Measurements from ENCODE around the gene GRXCR2. TPM values are rescaled to one million over a fixed set of nuclear protein-coding genes. Genes with fewer than 3 reads are reported as not detected.
A peak's percentile ranks its signal among the peaks of the same experiment; 100 is the strongest.
"Not testable (repeated sequence)": the region's sequence is repeated elsewhere in the genome, so short reads cannot be mapped to it uniquely, and the experiment has no call there.

GRXCR2 gene
- total RNA-seq, 1 experiment from 2014 or later: not detected

DNA sequence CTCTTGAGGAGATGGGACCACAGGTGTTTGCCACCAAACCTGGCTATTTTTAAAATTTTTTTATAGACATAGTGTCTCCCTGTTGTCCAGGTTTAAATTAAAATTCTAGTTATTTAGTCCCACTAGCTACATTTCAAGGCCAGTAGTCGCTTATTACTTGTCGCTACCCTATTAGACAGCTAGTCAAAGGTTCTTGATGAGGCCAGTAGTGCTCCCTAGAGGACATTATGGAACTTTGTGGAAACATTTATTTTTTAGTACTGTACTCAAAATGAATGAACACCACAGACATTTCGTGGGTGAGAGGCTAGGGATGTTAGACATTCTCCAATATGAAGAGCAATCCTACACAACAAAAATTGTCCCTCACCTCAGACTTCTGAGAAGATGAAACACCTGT, 14.4 kb upstream of the GRXCR2 start:
- no peak for DNase-seq (ENCODE audit: low read depth)

- no peak for DNase-seq (ENCODE audit: low read depth)
Observed at GRCh38 chr5:145874765-145875164, 2.0 kb upstream of the GRXCR2 start.

- peak; percentile 28 for DNase-seq (ENCODE audit: low read depth)
Observed at GRCh38 chr5:145872486-145872885, 328 bp downstream of the GRXCR2 start.

GRCh38 chr5:145869753-145870152, 3.1 kb downstream of the GRXCR2 start:
- DNase-seq (ENCODE audit: low read depth): no peak

GRCh38 chr5:145867806-145868205, 5.0 kb downstream of the GRXCR2 start:
- no peak for DNase-seq (ENCODE audit: low read depth)

DNA sequence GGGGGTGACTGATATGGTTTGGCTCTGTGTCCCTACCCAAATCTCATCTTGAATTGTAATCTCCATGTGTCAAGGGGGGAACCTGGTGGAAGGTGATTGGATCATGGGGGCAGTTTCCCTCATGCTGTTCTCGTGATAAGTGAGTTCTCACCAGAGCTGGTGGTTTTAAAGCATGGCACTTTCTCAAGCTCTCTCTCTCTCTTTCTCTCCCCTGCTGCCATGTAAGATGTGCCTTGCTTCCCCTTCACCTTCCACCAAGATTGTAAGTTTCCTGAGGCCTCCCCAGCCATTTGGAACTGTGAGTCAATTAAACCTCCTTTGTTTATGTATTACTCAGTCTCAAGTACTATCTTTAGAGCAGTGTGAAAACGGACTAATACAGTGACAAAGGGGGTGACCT, 8.4 kb downstream of the GRXCR2 start:
- not testable (repeated sequence) for DNase-seq (ENCODE audit: low read depth)

- no peak for DNase-seq (ENCODE audit: low read depth)
Observed at GRCh38 chr5:145863003-145863402, 9.8 kb downstream of the GRXCR2 start.

DNA sequence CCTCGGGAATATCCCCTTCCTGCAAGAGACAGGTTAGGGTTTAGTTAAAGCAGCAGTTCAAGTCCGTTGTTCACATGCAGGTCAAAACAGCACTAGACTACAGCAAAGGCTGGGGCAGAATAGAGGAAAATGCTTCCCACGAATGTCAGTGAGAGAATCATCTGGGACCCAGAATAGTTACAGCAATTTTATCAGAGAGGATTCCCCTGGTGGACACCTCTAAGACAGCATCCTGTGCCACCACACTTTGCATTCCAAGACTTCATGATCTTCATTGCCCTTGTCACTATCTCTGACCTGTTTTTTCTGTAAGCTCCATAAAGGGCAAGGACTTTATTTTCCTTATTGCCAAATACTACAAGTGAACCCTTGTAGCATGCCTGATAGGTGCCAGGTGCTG, 12.9 kb downstream of the GRXCR2 start:
- no peak for DNase-seq (ENCODE audit: low read depth)

DNA sequence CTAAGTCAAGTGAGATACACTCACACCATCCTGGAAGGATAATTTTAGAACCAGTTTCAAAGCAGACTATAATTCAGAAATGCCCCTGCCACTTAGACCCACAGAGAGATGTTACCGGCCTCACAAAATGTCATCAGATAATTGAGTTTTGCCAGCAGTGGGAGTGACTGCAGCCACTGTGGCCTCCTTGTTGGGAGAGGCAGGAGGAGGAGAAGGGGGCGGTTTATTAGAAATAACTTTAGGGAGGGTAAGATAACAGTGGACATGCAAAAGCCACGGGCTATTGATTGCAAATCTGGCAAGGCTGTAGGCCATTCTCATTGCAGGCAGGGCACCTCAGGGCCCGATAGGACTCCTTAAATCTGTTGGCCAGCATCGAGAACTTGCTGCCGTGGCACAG, 13.4 kb downstream of the GRXCR2 start:
- no peak for DNase-seq (ENCODE audit: low read depth)

- no peak for DNase-seq (ENCODE audit: low read depth)
Observed at GRCh38 chr5:145858959-145859358, 13.9 kb downstream of the GRXCR2 start.

GRCh38 chr5:145856285-145856818, 16.5 kb downstream of the GRXCR2 start:
- peak; percentile 64 for DNase-seq (ENCODE audit: low read depth)

- DNase-seq (ENCODE audit: low read depth): peak; percentile 33
Observed at GRCh38 chr5:145855763-145856267, 17.0 kb downstream of the GRXCR2 start.

DNA sequence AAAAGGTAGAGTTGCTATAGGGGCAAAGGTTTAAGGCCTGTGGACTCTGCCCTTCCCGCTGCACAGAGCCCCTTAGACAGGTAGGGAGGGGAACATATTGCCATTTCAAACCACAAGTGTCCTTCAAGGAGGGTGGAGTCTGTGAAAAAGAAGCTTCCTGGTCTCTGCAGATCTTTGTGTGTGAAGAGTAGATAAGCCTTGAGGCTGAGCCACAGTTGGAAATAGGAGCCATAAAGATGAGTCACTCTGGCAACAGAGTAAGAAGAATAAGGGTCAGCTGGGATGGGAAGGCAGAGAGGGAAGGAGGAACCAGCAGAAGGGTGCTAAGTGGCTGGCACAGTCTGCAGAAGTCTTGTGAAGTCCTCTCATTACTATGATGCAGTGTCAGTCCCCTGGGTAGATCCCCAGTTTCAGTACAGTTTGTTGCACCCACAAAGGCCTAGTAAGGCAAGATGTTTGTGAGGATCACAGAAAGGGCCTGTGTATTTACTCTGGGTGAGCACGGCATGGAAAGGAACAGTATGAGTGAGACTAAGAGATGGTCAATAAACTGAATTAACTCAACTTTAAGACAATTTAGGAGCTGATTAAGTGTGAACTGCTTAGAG, 18.1 kb downstream of the GRXCR2 start:
- peak; percentile 87 for DNase-seq (ENCODE audit: low read depth)

GRCh38 chr5:145853781-145854376, 18.9 kb downstream of the GRXCR2 start:
- DNase-seq (ENCODE audit: low read depth): no peak

DNA sequence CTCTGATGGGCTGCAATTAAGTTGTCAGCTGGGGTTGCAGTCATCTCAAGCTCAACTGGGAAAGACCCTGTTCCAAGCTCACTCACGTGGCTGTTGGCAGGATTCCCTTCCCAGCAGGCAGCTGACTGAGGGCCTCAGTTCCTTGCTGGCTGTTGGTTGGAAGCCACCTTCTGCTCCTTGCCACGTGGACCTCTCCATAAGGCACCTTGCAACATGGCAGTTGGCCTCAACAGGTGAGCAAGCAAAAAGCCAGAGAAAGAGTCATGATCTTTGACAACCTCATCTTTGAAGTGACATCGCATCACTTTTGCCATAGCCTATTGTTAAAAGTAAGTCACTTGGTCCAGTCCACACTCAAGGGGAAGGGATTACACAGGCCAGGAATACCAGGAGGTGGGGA, 19.8 kb downstream of the GRXCR2 start:
- DNase-seq (ENCODE audit: low read depth): no peak

DNA sequence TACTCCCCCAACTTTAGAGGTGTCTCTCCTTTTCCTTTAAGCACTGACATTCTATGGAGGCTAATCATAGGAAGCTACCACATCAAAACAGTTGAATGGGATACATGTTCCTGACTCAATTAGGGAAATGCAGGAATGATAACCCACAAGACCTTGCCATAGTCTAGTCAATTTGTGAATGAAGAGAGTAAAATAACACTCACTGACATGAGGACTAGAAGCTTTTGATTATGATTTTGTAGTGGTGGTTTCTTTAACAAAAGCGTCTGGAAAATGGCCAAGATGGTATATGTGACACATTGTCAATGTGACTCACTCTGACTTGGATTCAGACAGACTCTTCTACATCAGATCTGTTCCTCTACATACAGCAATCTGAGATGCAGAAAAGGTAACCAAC, 24.0 kb downstream of the GRXCR2 start:
- DNase-seq (ENCODE audit: low read depth): peak; percentile 75

GRCh38 chr5:145847499-145848497, 25.0 kb downstream of the GRXCR2 start:
- peak; percentile 83 for DNase-seq (ENCODE audit: low read depth)

DNA sequence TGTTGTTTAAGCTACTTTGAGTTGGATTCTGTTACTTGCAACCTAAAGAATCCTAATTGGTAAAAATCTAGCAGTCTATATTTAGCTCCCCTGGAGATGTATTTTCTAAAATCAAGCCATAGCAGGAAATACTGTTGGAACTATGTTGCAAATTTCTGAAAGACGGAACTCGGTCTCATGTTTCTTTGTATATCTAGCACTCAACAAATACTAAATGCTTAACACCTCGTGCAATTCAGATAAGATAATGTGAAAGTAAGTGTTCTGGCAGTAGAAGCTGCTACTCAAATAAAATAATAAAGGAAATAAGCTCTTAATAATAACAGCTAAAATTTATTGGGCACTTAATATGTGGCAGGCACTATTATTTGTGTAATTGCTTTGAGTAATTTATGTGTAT, 26.7 kb downstream of the GRXCR2 start:
- DNase-seq (ENCODE audit: low read depth): no peak

DNA sequence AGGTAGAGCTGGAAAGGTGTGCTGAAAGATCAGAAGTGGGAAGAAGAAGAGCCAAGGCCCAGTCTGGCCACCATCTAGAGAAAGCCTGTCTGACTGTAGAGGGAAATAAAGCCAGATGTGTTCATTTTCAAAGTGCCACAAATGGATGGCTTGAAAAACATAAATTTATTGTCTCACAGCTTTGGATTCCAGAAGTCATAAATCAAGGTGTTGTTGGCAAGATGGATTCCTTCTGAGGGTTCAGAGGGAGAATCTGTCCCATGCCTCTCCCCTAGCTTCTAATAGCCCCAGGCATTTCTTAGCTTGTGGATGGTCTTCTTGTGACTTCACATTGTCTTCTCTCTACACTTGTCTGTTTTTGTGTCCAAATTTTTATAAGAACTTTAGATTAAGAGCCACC, 31.5 kb downstream of the GRXCR2 start:
- DNase-seq (ENCODE audit: low read depth): no peak

DNA sequence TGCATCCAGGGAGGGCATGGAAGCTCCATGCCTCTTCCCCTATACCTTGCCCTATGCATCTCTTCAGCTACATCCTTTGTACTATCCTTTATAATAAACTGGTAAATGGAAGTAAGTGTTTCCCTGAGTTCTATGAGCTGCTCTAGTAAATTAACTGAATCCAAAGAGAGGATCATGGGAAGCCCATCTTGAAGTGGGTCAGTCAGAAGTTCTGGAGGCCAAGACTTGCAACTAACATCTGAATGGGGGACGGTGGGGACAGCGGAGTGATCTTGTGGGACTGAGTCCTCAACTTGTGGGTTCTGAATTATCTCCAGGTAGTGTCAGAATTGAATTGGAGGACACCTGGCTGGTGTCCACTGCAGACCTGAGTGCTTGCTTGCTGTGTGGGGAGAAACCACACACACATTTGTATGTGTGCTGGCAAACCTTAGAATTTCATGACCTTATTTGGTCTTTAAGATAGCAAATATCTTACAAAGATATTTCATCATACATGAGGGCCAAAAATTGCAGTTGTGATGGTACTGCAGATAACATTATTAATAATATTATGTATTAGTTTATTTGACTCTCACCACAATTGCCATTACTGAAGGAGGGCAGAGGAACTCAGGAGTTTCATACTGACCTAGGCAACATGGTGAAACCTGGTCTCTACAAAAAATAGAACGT, 32.2 kb downstream of the GRXCR2 start:
- no peak for DNase-seq (ENCODE audit: low read depth)

GRCh38 chr5:145838276-145838675, 34.5 kb downstream of the GRXCR2 start:
- DNase-seq (ENCODE audit: low read depth): no peak

- DNase-seq (ENCODE audit: low read depth): not testable (repeated sequence)
Observed at GRCh38 chr5:145836241-145836640, 36.6 kb downstream of the GRXCR2 start.

Data from Daoy (cell line).